Hematopoietic multipotent progenitor cell (in vitro differentiated cells): ENCODE results near the gene DAPK1. TPM values are rescaled to one million over a fixed set of nuclear protein-coding genes. Genes with fewer than 3 reads are reported as not detected.

Experiments
- DNase-seq, 3 donors: peaks; one replicate each; pipeline ENCODE4 v3.0.0-alpha.2; 2011 to 2015; ENCODE audit warnings: low read depth in 2 of 3, low spot score in 2 of 3
- small RNA-seq: library from RNA; depleted of rRNA; stranded (forward); fragments of <200 nt; gene quantifications from one replicate; pipeline ENCODE3, GENCODE V24; 2012
- total RNA-seq: library from RNA; depleted of rRNA; stranded (reverse); fragments of >200 nt; gene quantifications from one replicate; pipeline ENCODE4 v1.2.3, GENCODE V29; 2012

The DAPK1 gene
- total RNA-seq, 1 donor, result 148 TPM

- DNase-seq, result no peak
Observed at GRCh38 chr9:87751868-87752267, 254.2 kb downstream of the DAPK1 start.

- no peak for DNase-seq
Observed at GRCh38 chr9:87753313-87753712, 255.6 kb downstream of the DAPK1 start.

Small RNA genes lying within 50 kb of the gene (small RNA-seq; reads per million reads assigned to genes)
- gene AL161787.1, result not detected

Other genes starting within 250 kb of the DAPK1 start
- 1.3 TPM for gene CTSL, start 228.3 kb downstream of the DAPK1 start, total RNA-seq